A549 (cell line): ENCODE measurements around the gene TPD52L1. TPM values are rescaled to one million over a fixed set of nuclear protein-coding genes. Genes with fewer than 3 reads are reported as not detected.
A peak's percentile ranks its signal among the peaks of the same experiment; 100 is the strongest.

Experiments used
- ATAC-seq, 2 experiments: fragments of 200-7000 bp in 1 of 2; fragments of >200 bp in 1 of 2; cut with Nextera tagmentation in 1 of 2; cut with Tn5 transposase in 1 of 2; 3 replicates each; pipeline versions ENCODE4 v1.8.0 to v1.9.1; 2018 to 2020; ENCODE audit warnings: mild to moderate bottlenecking in 1 of 2, moderate library complexity in 1 of 2
- CTCF ChIA-PET: fragments of 300-600 bp; sonication (Branson Sonifier 250); formaldehyde crosslinking; extraction: SDS; loops from one replicate; lab custom pipeline; 2021; ENCODE audit warnings: antibody characterized with exemption, inconsistent platforms; lab: Yijun Ruan, JAX
- POLR2A ChIA-PET: fragments of 350-600 bp; formaldehyde crosslinking; extraction: SDS; loops from one replicate; lab custom pipeline; 2021; ENCODE audit warnings: antibody characterized with exemption, inconsistent platforms; lab: Yijun Ruan, JAX
- DNase-seq, 2 experiments: peaks; one replicate each; pipeline versions ENCODE4 v3.0.0 to v3.0.0-alpha.2; 2011 to 2016; ENCODE audit warnings: low read depth in 1 of 2, low spot score in 1 of 2
- FAIRE-seq: peaks from 2 replicates; lab custom pipeline; 2011; peaks lifted over from hg19 to GRCh38; lab: Jason Lieb, UNC
- H3K27ac ChIP-seq, 2 experiments: fragments of >200 bp; sonication (Bioruptor Twin); formaldehyde crosslinking; 3 replicates each; pipeline ENCODE4 v1.5.1; 2016 to 2017
- H3K4me1 ChIP-seq: fragments of >200 bp; sonication (Bioruptor Twin); formaldehyde crosslinking; 3 replicates; pipeline ENCODE4 v1.6.1; 2016
- H3K4me2 ChIP-seq: fragments of >200 bp; sonication (Bioruptor Twin); formaldehyde crosslinking; 3 replicates; pipeline ENCODE4 v1.6.1; 2016
- H3K4me3 ChIP-seq: fragments of >200 bp; sonication (Bioruptor Twin); formaldehyde crosslinking; 3 replicates; pipeline ENCODE4 v1.5.1; 2016
- H3K9me3 ChIP-seq: fragments of >200 bp; sonication (Bioruptor Twin); formaldehyde crosslinking; 3 replicates; pipeline ENCODE4 v1.6.1; 2016
- CBX8 ChIP-seq: fragments of 200-600 bp; sonication (generic); IDR thresholded peaks from 2 replicates; pipeline ENCODE4 v1.6.1; 2016
- HES2 ChIP-seq: fragments of >200 bp; sonication (Bioruptor Twin); formaldehyde crosslinking; IDR thresholded peaks from 2 replicates; pipeline ENCODE4 v1.6.1; 2016
- HMGXB4 ChIP-seq: fragments of 250-450 bp; sonication (Bioruptor Pico); IDR thresholded peaks from 2 replicates; pipeline ENCODE4 v1.5.0; 2021; ENCODE audit warnings: mild to moderate bottlenecking, moderate library complexity, borderline replicate concordance
- KDM1A ChIP-seq: fragments of 200-600 bp; sonication (generic); IDR thresholded peaks from 2 replicates; pipeline ENCODE4 v1.6.1; 2016; ENCODE audit warnings: low read depth, mild to moderate bottlenecking
- MAFK ChIP-seq: fragments of 450-650 bp; IDR thresholded peaks from 2 replicates; pipeline ENCODE4 v1.6.1; 2014; ENCODE audit not compliant: partially characterized antibody
- MAZ ChIP-seq: fragments of 150-350 bp; IDR thresholded peaks from 2 replicates; pipeline ENCODE4 v1.6.1; 2014; ENCODE audit warnings: antibody characterized with exemption, low read depth, low read length, borderline replicate concordance
- PBX3 ChIP-seq: IDR thresholded peaks from 2 replicates; pipeline ENCODE4 v1.6.1; 2012
- RAD21 ChIP-seq, 2 experiments: fragments of >200 bp in 1 of 2; sonication (Bioruptor Twin) in 1 of 2; formaldehyde crosslinking in 1 of 2; IDR thresholded peaks in 1 of 2; conservative IDR thresholded peaks in 1 of 2; 2 replicates in 1 of 2; 3 replicates in 1 of 2; pipeline ENCODE4 v1.6.1; 2012 to 2018; ENCODE audit warnings: inconsistent platforms in 1 of 2
- RARB ChIP-seq: fragments of 250-450 bp; sonication (Bioruptor Pico); IDR thresholded peaks from 2 replicates; pipeline ENCODE4 v1.8.0; 2021; ENCODE audit warnings: mild to moderate bottlenecking, moderate library complexity
- RCOR1 ChIP-seq: fragments of 150-350 bp; IDR thresholded peaks from 2 replicates; pipeline ENCODE4 v1.6.1; 2014; ENCODE audit warnings: antibody characterized with exemption, low read length, low read depth
- SMC3 ChIP-seq: fragments of >200 bp; sonication (Bioruptor Twin); formaldehyde crosslinking; IDR thresholded peaks from 3 replicates; pipeline ENCODE4 v1.6.1; 2018; ENCODE audit warnings: inconsistent platforms
- TP53 ChIP-seq: fragments of 250-450 bp; sonication (Bioruptor Pico); IDR thresholded peaks from 2 replicates; pipeline ENCODE4 v1.5.0; 2021; ENCODE audit warnings: mild to moderate bottlenecking, moderate library complexity
- ZFP36 ChIP-seq: fragments of 450-650 bp; IDR thresholded peaks from 2 replicates; pipeline ENCODE4 v1.6.1; 2014; ENCODE audit warnings: borderline replicate concordance; ENCODE audit not compliant: partially characterized antibody
- ZNF302 ChIP-seq: fragments of 250-450 bp; sonication (Bioruptor Pico); IDR thresholded peaks from 2 replicates; pipeline ENCODE4 v1.9.0; 2021; ENCODE audit warnings: inconsistent platforms, mild to moderate bottlenecking, moderate library complexity
- WGBS: methylation state at CpG from one replicate; pipeline ENCODE4 v1.1.6; 2017; ENCODE audit errors: missing lambda C conversion rate; 5-methylcytosine and 5-hydroxymethylcytosine counted together
- polyA plus RNA-seq, 4 experiments: library from polyadenylated mRNA; depleted of rRNA in 3 of 4; stranded (reverse); fragments of >200 nt; fragmentation: RNase III in 1 of 4; extraction: RNeasy Plus Mini Kit Qiagen cat#74134 plus additional on column Dnase treatment in 1 of 4; gene quantifications; 2 replicates in 3 of 4; 3 replicates in 1 of 4; pipeline ENCODE4 v1.2.3, GENCODE V29; 2011 to 2017
- TF ChIP-seq, protein P1 (sequence below): fragments of 450-650 bp; IDR thresholded peaks from 2 replicates; pipeline ENCODE4 v1.6.1; 2014; ENCODE audit warnings: antibody characterized with exemption
- TF ChIP-seq, protein P2 (sequence below): fragments of >200 bp; sonication (Bioruptor Twin); formaldehyde crosslinking; IDR thresholded peaks from 3 replicates; pipeline ENCODE4 v1.6.1; 2016
- TF ChIP-seq, protein P3 (sequence below): IDR thresholded peaks from 2 replicates; pipeline ENCODE4 v1.6.1; 2012; ENCODE audit warnings: low read depth, borderline replicate concordance

TPD52L1 gene
- polyA plus RNA-seq, 2 of the 4 experiments (the other 2 are of a cell fraction) = 90.1 to 144 TPM

GRCh38 chr6:125201961-125202729, 48.6 kb downstream of the TPD52L1 start (continued):
- no peak for TF ChIP-seq HMGXB4 (CRISPR knock-in tag)

- Histone ChIP-seq H3K4me3 (no peak overlapping the region), H3K27ac (peak overlapping the region; percentile 95 to 97), H3K4me1 (peaks cover 70% of the 10 kb centered on the region)
- CTCF ChIA-PET = interaction anchor here (1.1 kb wide), 1 partner anchor 333 kb away, joined by 3 read pairs; no protein-coding TSS in a partner anchor
- peak; percentile 76 for TF ChIP-seq MAFK
- TF ChIP-seq MAZ = no peak
- TF ChIP-seq, protein P1, sequence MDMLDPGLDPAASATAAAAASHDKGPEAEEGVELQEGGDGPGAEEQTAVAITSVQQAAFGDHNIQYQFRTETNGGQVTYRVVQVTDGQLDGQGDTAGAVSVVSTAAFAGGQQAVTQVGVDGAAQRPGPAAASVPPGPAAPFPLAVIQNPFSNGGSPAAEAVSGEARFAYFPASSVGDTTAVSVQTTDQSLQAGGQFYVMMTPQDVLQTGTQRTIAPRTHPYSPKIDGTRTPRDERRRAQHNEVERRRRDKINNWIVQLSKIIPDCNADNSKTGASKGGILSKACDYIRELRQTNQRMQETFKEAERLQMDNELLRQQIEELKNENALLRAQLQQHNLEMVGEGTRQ = 0 out of 2 replicates have a peak, but pooled peaks have one; percentile 28
- TF ChIP-seq, all 56 proteins: peak for 2
- POLR2A ChIA-PET = no interaction called here
- Histone ChIP-seq H3K4me2 (peak overlapping the region; percentile 92), H3K9me3 (no peaks in the 10 kb centered on the region)
- FAIRE-seq (no peak), ATAC-seq (peak in 1 of 2 experiments; percentile 52; a peak in 3 of 6 replicates), DNase-seq (peak in 1 of 2 experiments; percentile 64)
These were observed 49.8 kb downstream of the TPD52L1 start for GRCh38 chr6:125203395-125203794.

GRCh38 chr6:125205931-125206330, 52.4 kb downstream of the TPD52L1 start:
- DNase-seq (no peak), FAIRE-seq (no peak), ATAC-seq (no peak)
- Histone ChIP-seq H3K4me2 (no peak overlapping the region), H3K4me1 (peaks cover 44% of the 10 kb centered on the region), H3K27ac (no peak overlapping the region; a peak in 1 of 6 replicates), H3K9me3 (no peaks in the 10 kb centered on the region), H3K4me3 (no peak overlapping the region)
- TF ChIP-seq RAD21 (conservative IDR thresholded peaks at IDR 0.05 in 1 of 2, IDR thresholded peaks at IDR 0.05 in 1 of 2) (no peak), RARB (CRISPR knock-in tag) (no peak), CBX8 (no peak), TP53 (CRISPR knock-in tag) (no peak), KDM1A (no peak), ZFP36 (no peak), RCOR1 (no peak), HES2 (no peak), ZNF302 (CRISPR knock-in tag) (no peak), PBX3 (no peak), MAZ (no peak), SMC3 (no peak)
- TF ChIP-seq, protein P2, sequence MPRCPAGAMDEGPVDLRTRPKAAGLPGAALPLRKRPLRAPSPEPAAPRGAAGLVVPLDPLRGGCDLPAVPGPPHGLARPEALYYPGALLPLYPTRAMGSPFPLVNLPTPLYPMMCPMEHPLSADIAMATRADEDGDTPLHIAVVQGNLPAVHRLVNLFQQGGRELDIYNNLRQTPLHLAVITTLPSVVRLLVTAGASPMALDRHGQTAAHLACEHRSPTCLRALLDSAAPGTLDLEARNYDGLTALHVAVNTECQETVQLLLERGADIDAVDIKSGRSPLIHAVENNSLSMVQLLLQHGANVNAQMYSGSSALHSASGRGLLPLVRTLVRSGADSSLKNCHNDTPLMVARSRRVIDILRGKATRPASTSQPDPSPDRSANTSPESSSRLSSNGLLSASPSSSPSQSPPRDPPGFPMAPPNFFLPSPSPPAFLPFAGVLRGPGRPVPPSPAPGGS = no peak
- TF ChIP-seq, protein P3, sequence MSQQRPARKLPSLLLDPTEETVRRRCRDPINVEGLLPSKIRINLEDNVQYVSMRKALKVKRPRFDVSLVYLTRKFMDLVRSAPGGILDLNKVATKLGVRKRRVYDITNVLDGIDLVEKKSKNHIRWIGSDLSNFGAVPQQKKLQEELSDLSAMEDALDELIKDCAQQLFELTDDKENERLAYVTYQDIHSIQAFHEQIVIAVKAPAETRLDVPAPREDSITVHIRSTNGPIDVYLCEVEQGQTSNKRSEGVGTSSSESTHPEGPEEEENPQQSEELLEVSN = no peak
- CTCF ChIA-PET = interaction anchor here (1.1 kb wide), 1 partner anchor 52 kb away, joined by 3 read pairs; the partner anchor contains the start of gene TPD52L1
- WGBS = 85% methylated on average over 2 of the region's 2 CpGs
- POLR2A ChIA-PET = no interaction called here
